ENCODE measurements around the gene RSRC1. TPM values are rescaled to one million over a fixed set of nuclear protein-coding genes. Genes with fewer than 3 reads are reported as not detected.

RSRC1 gene
- total and polyA plus RNA-seq, 2 of the 8 experiments (the other 6 are each of a cell fraction or from before 2014, with no cell fraction given) = 2.0 to 27.9 TPM

DNA sequence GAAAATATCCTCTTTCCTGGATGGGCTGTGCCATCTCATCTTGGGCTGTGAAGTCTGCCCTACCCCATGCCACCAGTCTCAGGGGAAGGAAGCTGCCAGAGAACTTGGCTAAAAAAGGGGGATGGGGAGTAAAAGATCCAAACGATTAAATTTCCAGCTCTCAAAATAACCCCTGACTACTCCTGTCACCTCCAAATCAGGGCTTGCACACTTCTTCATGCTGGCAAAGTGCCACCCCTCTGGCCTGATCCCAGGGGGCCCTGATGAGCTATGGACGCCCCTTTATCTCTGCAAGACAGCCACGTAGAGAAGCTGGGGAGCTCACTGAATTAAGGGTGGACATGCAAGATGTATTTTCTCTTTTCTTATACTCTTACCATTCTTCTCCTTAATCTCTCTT lies 459.9 kb downstream of the RSRC1 start (continued):
- TF ChIP-seq ASH2L (IDR thresholded peaks at IDR 0.05; ENCODE audit: low read length) (no peak), TBP (IDR thresholded peaks at IDR 0.05; ENCODE audit: low read depth, low read length) (no peak)

All from H1 (cell line).